Measurements from ENCODE around the gene ATF6B.
"Not testable (repeated sequence)": the region's sequence is repeated elsewhere in the genome, so short reads cannot be mapped to it uniquely, and the experiment has no call there.

Gene ATF6B

GRCh38 chr6:32153564-32154513 lies 25.8 kb upstream of the ATF6B start, which contains the start of gene PPT2:
TSS of gene PPT2 (plus strand) at chr6:32154141. CDS start at chr6:32154595, 454 bp downstream.
- DNase-seq, result peak; percentile 90

- no peak for DNase-seq
Observed at GRCh38 chr6:32152769-32153563, 24.9 kb upstream of the ATF6B start.

DNA sequence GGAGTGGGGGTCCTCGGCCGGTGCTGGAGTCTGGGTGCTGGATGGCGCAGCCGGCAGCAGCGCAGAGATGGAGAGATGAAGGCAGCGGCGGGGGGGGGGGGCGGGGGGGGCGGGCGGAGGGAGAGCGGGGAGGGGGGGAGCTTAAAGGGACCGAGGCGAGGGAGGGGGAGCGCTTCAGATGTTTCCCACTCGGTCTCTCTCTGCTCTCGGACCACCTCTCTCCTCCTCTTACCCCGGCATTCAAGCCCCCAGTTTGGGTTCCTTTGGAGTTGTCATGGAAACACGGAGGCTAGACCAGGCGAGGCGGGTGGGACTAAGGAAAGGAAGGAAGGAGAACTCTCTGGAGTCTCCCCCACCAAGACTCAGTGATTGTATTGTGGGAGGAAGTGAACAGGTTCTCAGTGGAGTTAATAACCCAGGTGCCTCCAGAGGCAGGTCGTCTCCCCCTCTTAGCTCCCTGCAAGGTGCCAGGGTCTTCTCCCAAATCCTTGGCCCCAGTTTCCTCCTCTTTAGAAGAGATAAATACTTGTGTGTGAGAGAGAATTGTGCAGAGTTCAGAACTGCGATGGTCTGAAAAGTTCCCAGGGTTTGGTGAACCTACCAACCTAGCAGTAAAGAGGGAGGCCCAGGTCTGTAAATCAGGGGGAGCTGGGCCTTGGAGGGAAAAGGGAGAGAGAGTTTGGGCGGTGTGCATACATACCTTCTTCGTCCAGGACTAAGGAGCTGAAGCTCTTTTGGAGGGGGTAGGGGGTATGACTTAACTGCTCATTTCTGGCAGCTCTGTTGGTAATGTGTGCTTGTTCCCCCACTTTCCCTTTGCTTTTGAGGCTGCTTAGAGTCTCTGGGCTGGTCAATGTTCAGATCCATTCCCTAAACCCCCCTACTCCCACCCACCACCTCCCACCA lies 24.1 kb upstream of the ATF6B start, which contains the start of gene PRRT1:
Gene PRRT1 (minus strand): TSS at position 77 of the 906 bp plus-strand sequence. CDS start 112 bp downstream, outside the sequence.
- DNase-seq, result peak; percentile 37

DNA sequence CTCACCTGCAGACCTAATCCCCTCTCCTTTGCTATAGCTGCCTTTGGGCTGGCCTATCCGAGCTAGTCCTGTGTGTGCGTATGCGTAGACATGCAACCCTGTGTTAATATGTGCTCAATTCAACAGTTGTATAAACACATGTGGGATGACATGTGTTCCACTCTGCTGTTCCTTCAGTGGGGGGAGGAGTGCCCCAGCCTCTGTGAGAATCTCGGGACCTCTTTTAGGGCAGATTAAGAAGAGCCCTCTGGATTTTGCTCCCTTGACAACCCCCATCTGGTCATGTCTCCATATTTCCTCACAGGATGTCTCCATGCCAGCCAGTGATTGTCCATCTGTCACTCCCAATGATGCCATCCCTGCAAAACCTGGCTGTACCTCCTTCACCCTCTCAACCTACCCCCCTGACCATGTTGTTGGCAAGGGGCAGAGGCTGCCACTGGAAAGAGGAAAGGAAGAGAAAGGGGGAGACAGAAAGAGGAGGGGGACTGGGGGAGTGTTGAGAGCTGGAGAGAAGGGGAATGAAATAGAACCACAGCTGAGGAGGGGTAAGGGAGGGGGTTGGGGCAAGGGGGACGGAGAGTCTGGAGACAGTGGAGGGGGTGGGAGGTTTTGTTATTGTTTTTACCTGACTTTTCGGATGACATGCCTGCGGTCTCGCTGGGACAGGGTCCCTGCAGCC lies 23.3 kb upstream of the ATF6B start:
- DNase-seq, result no peak

DNA sequence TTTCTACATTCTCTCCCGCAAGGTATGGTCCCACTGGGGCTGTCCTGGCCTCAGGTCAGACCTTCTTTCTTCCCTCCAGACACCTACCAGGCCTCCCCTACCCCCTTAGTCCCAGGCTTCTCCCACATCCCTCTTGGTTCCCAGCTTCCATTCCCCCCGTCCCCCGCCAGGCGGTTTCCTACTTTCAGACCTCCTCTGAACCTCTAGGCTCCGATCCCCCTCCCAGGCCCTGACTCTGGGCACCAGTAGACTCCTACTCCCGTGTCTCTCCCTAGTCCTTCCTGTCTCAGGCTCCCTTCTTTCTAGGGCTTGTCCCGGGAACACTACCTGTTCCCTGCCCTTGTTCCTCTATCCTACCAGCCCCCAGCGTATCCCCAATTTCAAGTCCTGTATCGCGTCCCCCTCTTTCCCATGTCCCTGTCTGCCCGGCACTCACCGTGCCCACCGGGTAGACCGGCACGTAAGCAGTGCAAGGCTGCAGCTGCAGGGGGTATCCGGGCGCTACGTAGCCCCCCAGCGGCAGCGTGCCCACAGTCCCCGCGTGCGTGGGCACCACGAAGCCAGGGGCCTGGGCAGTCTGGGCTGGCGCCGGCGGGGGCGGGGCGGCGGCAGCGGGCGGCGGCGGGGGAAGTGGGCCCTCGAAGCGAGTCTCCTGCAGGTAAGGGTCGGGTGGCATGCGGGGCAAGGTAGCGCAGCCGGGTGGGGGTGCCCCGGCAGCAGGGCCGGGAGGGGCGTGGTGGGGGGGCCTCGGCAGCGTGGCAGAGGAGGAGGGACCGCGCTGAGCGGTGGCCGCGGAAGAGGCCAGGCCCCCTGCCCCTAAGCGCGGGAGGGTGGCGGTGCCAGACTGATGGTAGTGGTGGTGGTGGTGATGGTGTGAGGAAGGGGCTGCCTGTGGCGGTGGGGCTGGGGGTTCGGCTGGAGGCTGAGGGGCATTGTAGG lies 22.2 kb upstream of the ATF6B start:
- no peak for DNase-seq

GRCh38 chr6:32149092-32149755 lies 21.2 kb upstream of the ATF6B start:
- DNase-seq, result no peak

- DNase-seq, result no peak
Observed at GRCh38 chr6:32148289-32149091, 20.4 kb upstream of the ATF6B start.

GRCh38 chr6:32147401-32148132 lies 19.5 kb upstream of the ATF6B start:
- no peak for DNase-seq

GRCh38 chr6:32146687-32147086 lies 18.6 kb upstream of the ATF6B start:
- no peak for DNase-seq

GRCh38 chr6:32146287-32146686 lies 18.2 kb upstream of the ATF6B start:
- no peak for DNase-seq

- DNase-seq, result not testable (repeated sequence)
Observed at GRCh38 chr6:32144238-32144637, 16.2 kb upstream of the ATF6B start.

DNA sequence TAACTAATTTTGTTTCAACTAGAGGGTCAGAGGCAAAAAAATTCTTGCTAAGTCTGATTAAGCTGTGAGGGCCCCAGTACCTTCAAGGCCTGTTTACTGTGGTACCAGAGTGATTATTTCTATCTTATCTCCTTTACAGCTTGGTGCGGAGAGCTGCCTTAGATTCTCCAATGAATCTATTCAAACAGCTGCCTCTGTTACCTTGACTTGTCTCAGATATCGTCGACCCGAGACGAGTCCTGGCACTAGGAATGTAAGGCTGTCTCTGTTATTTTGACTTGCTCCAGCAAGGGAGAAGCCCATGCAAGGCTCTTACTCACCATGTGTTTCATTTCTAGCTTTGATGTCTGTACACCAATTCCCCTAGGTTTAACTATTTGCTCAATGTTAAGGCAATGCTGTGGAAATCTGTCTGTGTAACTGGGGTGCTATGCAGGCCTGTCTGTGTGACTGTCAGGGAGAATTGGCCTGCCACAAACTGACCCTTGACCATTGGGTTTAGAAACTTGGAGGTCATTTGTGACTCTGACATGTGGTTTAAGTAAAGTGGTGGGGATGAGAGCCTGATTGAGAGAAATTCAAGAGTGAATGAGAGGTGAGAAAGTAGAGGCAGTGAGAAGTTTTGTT lies 12.5 kb upstream of the ATF6B start:
- no peak for DNase-seq

GRCh38 chr6:32139590-32139989 lies 11.5 kb upstream of the ATF6B start:
- no peak for DNase-seq

DNA sequence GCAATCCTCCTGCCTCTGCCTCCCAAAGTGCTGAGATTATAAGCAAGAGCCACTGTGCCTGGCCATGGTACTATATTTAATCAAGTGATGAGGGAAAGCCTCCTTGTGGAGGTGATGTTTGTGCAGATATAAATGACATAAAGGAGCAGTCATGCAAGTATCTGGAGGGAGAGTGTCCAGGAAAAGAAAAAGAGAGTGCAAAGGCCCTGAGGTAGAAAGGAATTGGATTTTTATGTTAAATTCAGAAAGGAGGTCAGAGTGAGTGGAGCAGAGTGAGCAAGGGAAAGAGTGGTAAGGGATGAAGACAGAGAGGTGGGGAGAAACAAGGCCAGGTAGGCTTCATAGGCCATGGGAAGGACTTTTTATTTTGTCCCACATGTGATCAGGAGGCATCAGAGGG lies 9.4 kb upstream of the ATF6B start:
- no peak for DNase-seq

- DNase-seq, result no peak
Observed at GRCh38 chr6:32133786-32134185, 5.7 kb upstream of the ATF6B start.

- DNase-seq, result no peak
Observed at GRCh38 chr6:32132110-32132509, 4.1 kb upstream of the ATF6B start.

GRCh38 chr6:32131439-32131948 lies 3.4 kb upstream of the ATF6B start:
- DNase-seq, result no peak

Data from midbrain (tissue), 1 donor.